HCT116 (cell line): ENCODE results near the gene COA8.

Experiments used
- EZH2 ChIP-seq: fragments of 200-600 bp; sonication (generic); IDR thresholded peaks from 2 replicates; pipeline ENCODE4 v1.6.1; 2017; ENCODE audit warnings: antibody characterized with exemption, mixed run types
- EZH2phosphoT487 ChIP-seq: fragments of 200-600 bp; IDR thresholded peaks from 2 replicates; pipeline ENCODE4 v1.6.1; 2018; ENCODE audit warnings: antibody characterized with exemption, borderline replicate concordance
- POLR2A ChIP-seq: IDR thresholded peaks from 2 replicates; pipeline ENCODE4 v1.7.0; 2011; ENCODE audit warnings: borderline replicate concordance; ENCODE audit not compliant: insufficient read depth, insufficient read length; ENCODE audit errors: extremely low read depth
- ZFX ChIP-seq: fragments of 450-650 bp; IDR thresholded peaks from 2 replicates; pipeline ENCODE4 v1.6.1; 2017
- TF ChIP-seq, protein P1 (sequence below), 3 experiments: fragments of 200-600 bp in 1 of 3; sonication (generic) in 1 of 3; IDR thresholded peaks in 2 of 3; conservative IDR thresholded peaks in 1 of 3; 2 replicates each; pipeline ENCODE4 v1.5.1; 2012 to 2017; ENCODE audit warnings: low read depth in 2 of 3, low read length in 2 of 3, antibody characterized with exemption in 1 of 3, borderline replicate concordance in 1 of 3, control low read depth in 1 of 3, mild to moderate bottlenecking in 1 of 3, mixed read lengths in 1 of 3, mixed run types in 1 of 3, moderate library complexity in 1 of 3; ENCODE audit not compliant: insufficient read depth in 1 of 3

GRCh38 chr14:103529383-103530365 is 33.1 kb upstream of the COA8 start:
- TF ChIP-seq EZH2, result no peak
- no peak for TF ChIP-seq EZH2phosphoT487
- no peak for TF ChIP-seq POLR2A
- peak; percentile 34; the same call in 1 of the 2 replicates for TF ChIP-seq ZFX
- TF ChIP-seq, protein P1, sequence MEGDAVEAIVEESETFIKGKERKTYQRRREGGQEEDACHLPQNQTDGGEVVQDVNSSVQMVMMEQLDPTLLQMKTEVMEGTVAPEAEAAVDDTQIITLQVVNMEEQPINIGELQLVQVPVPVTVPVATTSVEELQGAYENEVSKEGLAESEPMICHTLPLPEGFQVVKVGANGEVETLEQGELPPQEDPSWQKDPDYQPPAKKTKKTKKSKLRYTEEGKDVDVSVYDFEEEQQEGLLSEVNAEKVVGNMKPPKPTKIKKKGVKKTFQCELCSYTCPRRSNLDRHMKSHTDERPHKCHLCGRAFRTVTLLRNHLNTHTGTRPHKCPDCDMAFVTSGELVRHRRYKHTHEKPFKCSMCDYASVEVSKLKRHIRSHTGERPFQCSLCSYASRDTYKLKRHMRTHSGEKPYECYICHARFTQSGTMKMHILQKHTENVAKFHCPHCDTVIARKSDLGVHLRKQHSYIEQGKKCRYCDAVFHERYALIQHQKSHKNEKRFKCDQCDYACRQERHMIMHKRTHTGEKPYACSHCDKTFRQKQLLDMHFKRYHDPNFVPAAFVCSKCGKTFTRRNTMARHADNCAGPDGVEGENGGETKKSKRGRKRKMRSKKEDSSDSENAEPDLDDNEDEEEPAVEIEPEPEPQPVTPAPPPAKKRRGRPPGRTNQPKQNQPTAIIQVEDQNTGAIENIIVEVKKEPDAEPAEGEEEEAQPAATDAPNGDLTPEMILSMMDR (IDR thresholded peaks at IDR 0.05 in 2 of 3, conservative IDR thresholded peaks at IDR 0.05 in 1 of 3; ENCODE audit: borderline replicate concordance in 1 of 3, insufficient read depth in 1 of 3, low read depth in 2 of 3, low read length in 2 of 3), result no peak
